ENCODE results near the gene STARD8. TPM values are rescaled to one million over a fixed set of nuclear protein-coding genes. Genes with fewer than 3 reads are reported as not detected.
"Not testable (repeated sequence)": the region's sequence is repeated elsewhere in the genome, so short reads cannot be mapped to it uniquely, and the experiment has no call there.

The STARD8 gene
- total RNA-seq, 6 experiments from 2014 or later: 1.9 to 3.6 (median 3.0) TPM

GRCh38 chrX:68686097-68686977 is 38.9 kb downstream of the STARD8 start:
- H3K27me3 Mint-ChIP-seq (ENCODE audit: insufficient read depth): no peaks in the 10 kb centered on the region
- peaks cover 33% of the 10 kb centered on the region for H3K4me1 Mint-ChIP-seq (ENCODE audit: low read depth)
- peak overlapping the region; percentile 83; the same call in 1 of the 2 replicates for H3K4me3 Mint-ChIP-seq
- no peaks in the 10 kb centered on the region for H3K36me3 Mint-ChIP-seq (ENCODE audit: low read depth)
- TF ChIP-seq CTCF (IDR thresholded peaks at IDR 0.05): no peak
- H3K27ac Mint-ChIP-seq: peak overlapping the region; percentile 86; the same call in 1 of the 2 replicates
- no peak for DNase-seq
- no peaks in the 10 kb centered on the region for H3K9me3 Mint-ChIP-seq

- H3K36me3 Mint-ChIP-seq (ENCODE audit: low read depth); H3K4me3 Mint-ChIP-seq; H3K27ac Mint-ChIP-seq; H3K9me3 Mint-ChIP-seq; DNase-seq; H3K27me3 Mint-ChIP-seq (ENCODE audit: insufficient read depth): not testable (repeated sequence)
- H3K4me1 Mint-ChIP-seq (ENCODE audit: low read depth): peaks cover 49% of the 10 kb centered on the region
These were observed 41.5 kb downstream of the STARD8 start for GRCh38 chrX:68688931-68689330.

- Mint-ChIP-seq H3K27me3 (ENCODE audit: insufficient read depth) (peaks cover 4% of the 10 kb centered on the region; the same call in 1 of the 2 replicates), H3K27ac (no peak overlapping the region), H3K4me3 (no peak overlapping the region; the same call in 1 of the 2 replicates), H3K4me1 (ENCODE audit: low read depth) (peaks cover 52% of the 10 kb centered on the region), H3K36me3 (ENCODE audit: low read depth) (no peaks in the 10 kb centered on the region), H3K9me3 (no peaks in the 10 kb centered on the region)
- TF ChIP-seq CTCF (IDR thresholded peaks at IDR 0.05): no peak
- no peak for DNase-seq
These were observed 43.6 kb downstream of the STARD8 start for GRCh38 chrX:68690936-68691501.

- no peak for DNase-seq
- Mint-ChIP-seq H3K4me3 (no peak overlapping the region), H3K27me3 (ENCODE audit: insufficient read depth) (peaks cover 4% of the 10 kb centered on the region; the same call in 1 of the 2 replicates), H3K36me3 (ENCODE audit: low read depth) (no peaks in the 10 kb centered on the region), H3K4me1 (ENCODE audit: low read depth) (peaks cover 53% of the 10 kb centered on the region), H3K9me3 (no peaks in the 10 kb centered on the region), H3K27ac (peak overlapping the region; percentile 21; the same call in 1 of the 2 replicates)
- no peak for TF ChIP-seq CTCF (IDR thresholded peaks at IDR 0.05)
These were observed 44.5 kb downstream of the STARD8 start for GRCh38 chrX:68691921-68692320.

GRCh38 chrX:68692651-68693050 is 45.2 kb downstream of the STARD8 start:
- Mint-ChIP-seq H3K4me3 (peak overlapping the region; percentile 9; the same call in 1 of the 2 replicates), H3K27ac (peak overlapping the region; percentile 38; the same call in 1 of the 2 replicates), H3K9me3 (no peaks in the 10 kb centered on the region), H3K36me3 (ENCODE audit: low read depth) (no peaks in the 10 kb centered on the region), H3K27me3 (ENCODE audit: insufficient read depth) (peaks cover 4% of the 10 kb centered on the region; the same call in 1 of the 2 replicates), H3K4me1 (ENCODE audit: low read depth) (peaks cover 53% of the 10 kb centered on the region)
- DNase-seq: peak; percentile 31
- TF ChIP-seq CTCF (IDR thresholded peaks at IDR 0.05): no peak

Data from HFFc6 (cell line).